Natural killer cell (primary cell): ENCODE results near the gene LRRC43. TPM values are rescaled to one million over a fixed set of nuclear protein-coding genes. Genes with fewer than 3 reads are reported as not detected.

Source experiments
- ATAC-seq, 3 donors: fragments of 150-1000 bp in 2 of 3; fragments of 200-7000 bp in 1 of 3; cut with Tn5 transposase; 1 replicate in 1 of 3; 2 replicates in 2 of 3; pipeline ENCODE4 v1.10.0; 2021; ENCODE audit warnings: mild to moderate bottlenecking in 2 of 3, moderate library complexity in 2 of 3
- DNase-seq, 2 donors: peaks; one replicate each; pipeline versions ENCODE4 v3.0.0 to v3.0.0-alpha.2; 2013 to 2021; ENCODE audit warnings: mixed read lengths in 1 of 2
- H3K27ac ChIP-seq: one replicate; pipeline ENCODE4 v1.5.1; 2013; ENCODE audit warnings: mild to moderate bottlenecking, low read length
- H3K27me3 ChIP-seq: one replicate; pipeline ENCODE4 v1.6.1; 2013; ENCODE audit warnings: low read length; ENCODE audit not compliant: control insufficient read depth, insufficient read depth
- H3K36me3 ChIP-seq: one replicate; pipeline ENCODE4 v1.6.1; 2013; ENCODE audit warnings: low read length; ENCODE audit not compliant: control insufficient read depth, insufficient read depth
- H3K4me1 ChIP-seq: one replicate; pipeline ENCODE4 v1.6.1; 2013; ENCODE audit warnings: low read length; ENCODE audit not compliant: control insufficient read depth, insufficient read depth
- H3K4me3 ChIP-seq: one replicate; pipeline ENCODE4 v1.5.1; 2013; ENCODE audit warnings: low read length
- H3K9me3 ChIP-seq: one replicate; pipeline ENCODE4 v1.6.1; 2013; ENCODE audit warnings: low read length; ENCODE audit not compliant: control insufficient read depth, insufficient read depth
- H3K27ac Mint-ChIP-seq, 2 donors: one replicate each; pipeline ENCODE4 v1.8.0; 2022; ENCODE audit warnings: mild to moderate bottlenecking in 2 of 2, mixed read lengths in 2 of 2, moderate library complexity in 1 of 2
- H3K27me3 Mint-ChIP-seq, 2 donors: one replicate each; pipeline ENCODE4 v1.8.0; 2022; ENCODE audit warnings: low read depth in 2 of 2, mixed read lengths in 2 of 2
- H3K36me3 Mint-ChIP-seq: one replicate; pipeline ENCODE4 v1.8.0; 2022; ENCODE audit warnings: mixed read lengths
- H3K4me1 Mint-ChIP-seq, 2 donors: one replicate each; pipeline ENCODE4 v1.8.0; 2022; ENCODE audit warnings: mixed read lengths in 2 of 2
- H3K4me3 Mint-ChIP-seq: one replicate; pipeline ENCODE4 v1.8.0; 2022; ENCODE audit warnings: mild to moderate bottlenecking, moderate library complexity, mixed read lengths
- H3K9me3 Mint-ChIP-seq, 2 donors: one replicate each; pipeline ENCODE4 v1.8.0; 2022; ENCODE audit warnings: mixed read lengths in 2 of 2
- WGBS: methylation state at CpG from one replicate; pipeline ENCODE4 v1.1.7; 2013; ENCODE audit warnings: missing lambda C conversion rate; ENCODE audit not compliant: insufficient coverage; 5-methylcytosine and 5-hydroxymethylcytosine counted together
- intact Hi-C: fragments of 100-400 bp; cut with micrococcal nuclease; formaldehyde crosslinking; loops from one replicate; pipeline ENCODE4 v1.14.2; 2022
- total RNA-seq, 4 donors: library from RNA; stranded (reverse); fragments of 120-200 nt in 1 of 4; gene quantifications; one replicate each; pipeline versions ENCODE4 v1.2.3 to v1.2.4, GENCODE V29; 2013 to 2022
- TF ChIP-seq, protein P1 (sequence below): fragments of 200-600 bp; IDR thresholded peaks from one replicate; pipeline ENCODE4 v1.8.0; 2022; ENCODE audit warnings: antibody characterized with exemption

Gene LRRC43
- total RNA-seq, 3 donors from 2014 or later (not counting 1 experiment from before 2014, with no cell fraction given), result 5.0 to 18.5 (median 8.5) TPM

DNA sequence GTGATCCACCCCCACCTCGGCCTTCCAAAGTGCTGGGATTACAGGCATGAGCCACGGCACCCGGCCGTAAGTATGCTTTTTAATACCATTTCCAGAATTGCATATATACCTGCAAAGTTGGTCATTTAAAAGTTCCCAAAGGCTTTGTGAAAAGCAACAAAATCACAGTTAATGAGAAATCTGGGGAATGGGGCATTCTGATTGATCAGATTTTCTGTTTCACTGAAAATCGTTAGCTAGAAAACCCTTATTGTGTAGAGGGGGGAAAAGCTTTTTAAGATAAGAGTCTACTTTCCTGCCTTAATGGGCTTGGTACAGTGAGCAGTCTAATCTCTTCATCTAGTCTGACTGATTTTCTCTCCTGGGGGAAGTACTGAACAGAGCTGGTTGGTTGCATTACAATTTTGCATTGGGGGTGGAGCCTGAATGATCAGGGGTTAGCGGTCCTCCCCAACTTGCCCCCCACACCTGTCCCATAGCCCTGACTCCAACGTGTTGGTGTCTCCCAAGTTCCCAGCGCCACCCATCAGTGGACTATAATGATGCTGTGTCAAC lies 32.7 kb upstream of the LRRC43 start:
- TF ChIP-seq, protein P1, sequence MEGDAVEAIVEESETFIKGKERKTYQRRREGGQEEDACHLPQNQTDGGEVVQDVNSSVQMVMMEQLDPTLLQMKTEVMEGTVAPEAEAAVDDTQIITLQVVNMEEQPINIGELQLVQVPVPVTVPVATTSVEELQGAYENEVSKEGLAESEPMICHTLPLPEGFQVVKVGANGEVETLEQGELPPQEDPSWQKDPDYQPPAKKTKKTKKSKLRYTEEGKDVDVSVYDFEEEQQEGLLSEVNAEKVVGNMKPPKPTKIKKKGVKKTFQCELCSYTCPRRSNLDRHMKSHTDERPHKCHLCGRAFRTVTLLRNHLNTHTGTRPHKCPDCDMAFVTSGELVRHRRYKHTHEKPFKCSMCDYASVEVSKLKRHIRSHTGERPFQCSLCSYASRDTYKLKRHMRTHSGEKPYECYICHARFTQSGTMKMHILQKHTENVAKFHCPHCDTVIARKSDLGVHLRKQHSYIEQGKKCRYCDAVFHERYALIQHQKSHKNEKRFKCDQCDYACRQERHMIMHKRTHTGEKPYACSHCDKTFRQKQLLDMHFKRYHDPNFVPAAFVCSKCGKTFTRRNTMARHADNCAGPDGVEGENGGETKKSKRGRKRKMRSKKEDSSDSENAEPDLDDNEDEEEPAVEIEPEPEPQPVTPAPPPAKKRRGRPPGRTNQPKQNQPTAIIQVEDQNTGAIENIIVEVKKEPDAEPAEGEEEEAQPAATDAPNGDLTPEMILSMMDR, result no peak
- no peaks in the 10 kb centered on the region for H3K9me3 Mint-ChIP-seq
- H3K36me3 Mint-ChIP-seq, result no peaks in the 10 kb centered on the region
- H3K27ac Mint-ChIP-seq, result no peak overlapping the region
- Histone ChIP-seq H3K9me3 (no peaks in the 10 kb centered on the region), H3K36me3 (no peaks in the 10 kb centered on the region), H3K27ac (no peak overlapping the region), H3K27me3 (no peaks in the 10 kb centered on the region), H3K4me1 (no peaks in the 10 kb centered on the region), H3K4me3 (no peak overlapping the region)
- no peak overlapping the region for H3K4me3 Mint-ChIP-seq
- intact Hi-C loops, result no loop called here
- ATAC-seq (no peak), DNase-seq (no peak)
- no peaks in the 10 kb centered on the region for H3K4me1 Mint-ChIP-seq
- 87% methylated on average over 8 of the region's 8 CpGs for WGBS
- no peaks in the 10 kb centered on the region for H3K27me3 Mint-ChIP-seq

DNA sequence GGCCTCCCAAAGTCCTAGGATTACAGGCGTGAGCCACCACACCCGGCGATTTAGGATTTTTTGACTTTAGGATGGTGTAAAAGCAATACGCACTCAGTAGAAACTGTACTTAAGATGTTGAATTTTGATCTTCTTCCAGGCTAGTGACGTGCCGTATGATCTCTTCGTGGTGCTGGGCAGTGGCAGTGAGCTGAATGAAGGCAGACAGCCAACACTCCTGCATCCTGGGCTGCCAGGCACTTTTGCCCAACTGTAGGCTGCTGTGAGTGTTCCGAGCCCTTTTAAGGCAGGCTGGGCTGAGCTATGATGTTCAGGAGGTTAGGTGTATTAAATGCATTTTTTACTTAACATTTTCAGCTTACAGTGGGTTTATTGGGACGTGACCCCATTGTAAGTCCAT lies 30.2 kb upstream of the LRRC43 start:
- WGBS, result 97% methylated on average over 8 of the region's 9 CpGs
- Mint-ChIP-seq H3K36me3 (no peaks in the 10 kb centered on the region), H3K9me3 (no peaks in the 10 kb centered on the region), H3K4me3 (no peak overlapping the region), H3K4me1 (peaks cover 6 to 9% of the 10 kb centered on the region in 2 donors), H3K27ac (no peak overlapping the region), H3K27me3 (no peaks in the 10 kb centered on the region)
- intact Hi-C loops, result no loop called here
- H3K4me3 ChIP-seq, result no peak overlapping the region
- ATAC-seq, result no peak
- DNase-seq, result no peak
- H3K9me3 ChIP-seq, result no peaks in the 10 kb centered on the region
- H3K36me3 ChIP-seq, result no peaks in the 10 kb centered on the region
- TF ChIP-seq, protein P1, result no peak
- no peak overlapping the region for H3K27ac ChIP-seq
- H3K27me3 ChIP-seq, result no peaks in the 10 kb centered on the region
- H3K4me1 ChIP-seq, result no peaks in the 10 kb centered on the region

DNA sequence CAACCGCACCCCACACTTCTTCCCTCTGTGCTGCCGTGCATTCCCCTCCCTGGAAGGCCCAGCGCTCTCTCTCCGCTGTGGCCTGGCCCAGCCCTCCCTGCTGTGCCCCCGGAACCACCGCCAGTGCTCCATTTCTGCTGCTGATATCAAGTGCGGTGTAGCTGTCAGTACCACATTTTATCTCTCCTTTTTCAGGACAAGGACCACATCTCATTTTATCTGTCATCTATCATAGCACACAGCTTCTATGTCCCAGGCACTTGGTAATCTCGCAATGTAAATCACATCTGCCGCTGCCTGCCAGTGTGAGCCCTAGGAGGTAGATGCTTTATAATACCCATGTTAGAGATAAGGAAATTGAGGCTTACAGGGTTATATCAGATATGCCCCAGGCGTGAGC lies 27.2 kb upstream of the LRRC43 start:
- Histone ChIP-seq H3K36me3 (no peaks in the 10 kb centered on the region), H3K4me3 (no peak overlapping the region), H3K4me1 (no peaks in the 10 kb centered on the region), H3K27ac (no peak overlapping the region), H3K9me3 (no peaks in the 10 kb centered on the region), H3K27me3 (no peaks in the 10 kb centered on the region)
- no peaks in the 10 kb centered on the region for H3K9me3 Mint-ChIP-seq
- ATAC-seq (peak in 2 of 3 donors; percentile 51 to 53), DNase-seq (no peak)
- peaks cover 11 to 20% of the 10 kb centered on the region in 2 donors for H3K4me1 Mint-ChIP-seq
- 88% methylated on average over 10 of the region's 10 CpGs for WGBS
- peak overlapping the region in 1 of 2 donors; percentile 58 for H3K27ac Mint-ChIP-seq
- H3K36me3 Mint-ChIP-seq, result no peaks in the 10 kb centered on the region
- H3K4me3 Mint-ChIP-seq, result no peak overlapping the region
- intact Hi-C loops, result no loop called here
- TF ChIP-seq, protein P1, result no peak
- H3K27me3 Mint-ChIP-seq, result no peaks in the 10 kb centered on the region

DNA sequence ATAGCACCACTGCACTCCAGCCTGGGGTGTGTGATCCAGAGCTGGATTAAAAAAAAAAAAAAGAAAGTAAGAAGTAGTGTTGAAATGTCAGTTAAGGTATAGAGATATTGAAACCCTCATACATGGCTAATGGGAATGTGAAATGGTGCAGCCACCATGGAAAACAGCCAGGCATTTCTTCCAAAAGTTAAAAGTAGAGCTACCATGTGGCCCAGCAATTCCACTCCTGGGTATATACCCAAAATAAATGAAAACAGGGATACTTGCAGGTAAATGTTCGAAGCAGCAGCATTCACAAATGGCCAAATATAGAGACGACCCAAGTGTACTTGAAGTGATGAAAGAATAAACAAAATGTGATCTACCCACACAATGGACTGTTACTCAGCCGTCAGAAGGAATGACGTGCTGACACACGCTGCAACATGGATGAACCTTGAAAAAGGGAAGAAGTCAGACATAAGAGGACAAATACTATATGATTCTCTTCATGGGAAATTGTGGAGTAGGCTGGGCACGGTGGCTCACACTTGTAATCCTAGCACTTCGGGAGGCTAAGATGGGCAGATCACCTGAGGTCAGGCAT lies 24.1 kb upstream of the LRRC43 start:
- H3K9me3 ChIP-seq, result no peaks in the 10 kb centered on the region
- WGBS, result 94% methylated on average over 5 of the region's 7 CpGs
- no peaks in the 10 kb centered on the region for H3K27me3 ChIP-seq
- no peak overlapping the region for H3K27ac ChIP-seq
- Mint-ChIP-seq H3K9me3 (no peaks in the 10 kb centered on the region), H3K4me1 (peaks cover 34 to 42% of the 10 kb centered on the region in 2 donors), H3K36me3 (no peaks in the 10 kb centered on the region), H3K4me3 (no peak overlapping the region), H3K27ac (peak overlapping the region in 1 of 2 donors; percentile 35), H3K27me3 (no peaks in the 10 kb centered on the region)
- ATAC-seq (no peak), DNase-seq (no peak)
- H3K4me1 ChIP-seq, result peaks cover 27% of the 10 kb centered on the region
- no peaks in the 10 kb centered on the region for H3K36me3 ChIP-seq
- intact Hi-C loops, result no loop called here
- TF ChIP-seq, protein P1, result no peak
- H3K4me3 ChIP-seq, result no peak overlapping the region
